ENCODE results near the gene ZNF300. TPM values are rescaled to one million over a fixed set of nuclear protein-coding genes. Genes with fewer than 3 reads are reported as not detected.

Gene ZNF300
- total and polyA plus RNA-seq, 8 donors, result 0.87 to 21.1 (median 7.8) TPM

- Histone ChIP-seq H3K27me3 (peaks cover 0 to 5% (median 0%) of the 10 kb centered on the region in 3 donors), H3K4me1 (peaks cover 0 to 6% (median 4%) of the 10 kb centered on the region in 4 donors), H3K9me3 (peaks cover 10 to 90% (median 64%) of the 10 kb centered on the region in 4 donors), H3K4me3 (peak overlapping the region; percentile 48 to 58 (median 50)), H3K36me3 (peaks cover 0 to 32% (median 31%) of the 10 kb centered on the region in 4 donors), H3K27ac (peak overlapping the region in 3 of 5 donors; percentile 63 to 76 (median 74))
- no peak for TF ChIP-seq POLR2A (IDR thresholded peaks at IDR 0.05)
- no peak for TF ChIP-seq EP300 (IDR thresholded peaks at IDR 0.05)
- no peak for TF ChIP-seq POLR2AphosphoS5 (IDR thresholded peaks at IDR 0.05)
- TF ChIP-seq CTCF (IDR thresholded peaks at IDR 0.05), result no peak
- DNase-seq, result no peak
- WGBS, 5 donors, result 17 to 29% (median 23%) methylated on average over 4 of the region's 4 CpGs
- intact Hi-C loops (cut with DNase I; ENCODE audit: low total_unique reads), result no loop called here
These were observed 518 bp upstream of the ZNF300 start for GRCh38 chr5:150905312-150905683.

- H3K9me3 ChIP-seq, result peaks cover 15 to 98% (median 77%) of the 10 kb centered on the region in 4 donors
- H3K27me3 ChIP-seq, result peaks cover 0 to 5% (median 0%) of the 10 kb centered on the region in 3 donors
- peaks cover 9 to 70% (median 64%) of the 10 kb centered on the region in 4 donors for H3K36me3 ChIP-seq
- intact Hi-C loops (cut with DNase I; ENCODE audit: low total_unique reads), result no loop called here
- 91 to 95% (median 95%) methylated on average over 2 of the region's 2 CpGs for WGBS, 5 donors
- peaks cover 0 to 6% (median 4%) of the 10 kb centered on the region in 4 donors for H3K4me1 ChIP-seq
- no peak for DNase-seq
- TF ChIP-seq CTCF (IDR thresholded peaks at IDR 0.05) (no peak), POLR2AphosphoS5 (IDR thresholded peaks at IDR 0.05) (no peak), POLR2A (IDR thresholded peaks at IDR 0.05) (no peak), EP300 (IDR thresholded peaks at IDR 0.05) (no peak)
- H3K27ac ChIP-seq, result no peak overlapping the region
- no peak overlapping the region for H3K4me3 ChIP-seq
These were observed 3.3 kb downstream of the ZNF300 start for GRCh38 chr5:150901446-150901845.

GRCh38 chr5:150895431-150896428, 9.1 kb downstream of the ZNF300 start:
- Histone ChIP-seq H3K27me3 (no peaks in the 10 kb centered on the region), H3K9me3 (peaks cover 42 to 100% (median 93%) of the 10 kb centered on the region in 4 donors), H3K4me1 (no peaks in the 10 kb centered on the region), H3K36me3 (peaks cover 9 to 55% (median 46%) of the 10 kb centered on the region in 4 donors), H3K4me3 (no peak overlapping the region), H3K27ac (no peak overlapping the region)
- intact Hi-C loops (cut with DNase I; ENCODE audit: low total_unique reads), result no loop called here
- TF ChIP-seq CTCF (IDR thresholded peaks at IDR 0.05) (no peak), POLR2AphosphoS5 (IDR thresholded peaks at IDR 0.05) (no peak), EP300 (IDR thresholded peaks at IDR 0.05) (no peak), POLR2A (IDR thresholded peaks at IDR 0.05) (no peak)
- DNase-seq, result no peak
- WGBS, 5 donors, result 96 to 99% (median 97%) methylated on average over 8 of the region's 8 CpGs

- H3K4me1 ChIP-seq, result no peaks in the 10 kb centered on the region
- H3K27ac ChIP-seq, result no peak overlapping the region
- TF ChIP-seq POLR2AphosphoS5 (IDR thresholded peaks at IDR 0.05) (no peak), CTCF (IDR thresholded peaks at IDR 0.05) (no peak), EP300 (IDR thresholded peaks at IDR 0.05) (no peak)
- H3K9me3 ChIP-seq, result peaks cover 3 to 95% (median 59%) of the 10 kb centered on the region in 4 donors
- no peak overlapping the region for H3K4me3 ChIP-seq
- DNase-seq, result no peak
- peaks cover 0 to 9% (median 0%) of the 10 kb centered on the region in 4 donors for H3K36me3 ChIP-seq
- no peaks in the 10 kb centered on the region for H3K27me3 ChIP-seq
- intact Hi-C loops (cut with DNase I; ENCODE audit: low total_unique reads), result no loop called here
These were observed 25.4 kb downstream of the ZNF300 start for GRCh38 chr5:150879358-150879757.
